ENCODE measurements around the gene GRM1.

GRM1 gene

GRCh38 chr6:146113084-146113623 is 84.3 kb downstream of the GRM1 start:
- H3K9me3 ChIP-seq (ENCODE audit: control insufficient read depth, insufficient read depth, low read depth, low read length): no peaks in the 10 kb centered on the region
- no peak overlapping the region for H3K4me3 ChIP-seq (ENCODE audit: low read depth, low read length)
- TF ChIP-seq ZNF837 (tag by site-specific recombination; IDR thresholded peaks at IDR 0.05): no peak
- TF ChIP-seq ZNF701 (tag by site-specific recombination; IDR thresholded peaks at IDR 0.05): no peak
- TF ChIP-seq ZNF785 (tag by site-specific recombination; IDR thresholded peaks at IDR 0.05): no peak
- no peak for TF ChIP-seq ZBTB49 (tag by site-specific recombination; IDR thresholded peaks at IDR 0.05; ENCODE audit: low read depth)
- TF ChIP-seq ZBTB8A (tag by site-specific recombination; IDR thresholded peaks at IDR 0.05): no peak
- no peak for TF ChIP-seq ZNF692 (tag by site-specific recombination; IDR thresholded peaks at IDR 0.05)
- TF ChIP-seq KLF1 (tag by site-specific recombination; IDR thresholded peaks at IDR 0.05): no peak
- no peak for TF ChIP-seq ZNF341 (tag by site-specific recombination; IDR thresholded peaks at IDR 0.05; ENCODE audit: low read depth)
- TF ChIP-seq OSR2 (tag by site-specific recombination; IDR thresholded peaks at IDR 0.05): no peak
- TF ChIP-seq ZBTB7A (tag by site-specific recombination; IDR thresholded peaks at IDR 0.05; ENCODE audit: low read depth): no peak
- TF ChIP-seq ZBTB1 (tag by site-specific recombination; IDR thresholded peaks at IDR 0.05): no peak
- no peak for TF ChIP-seq ZNF624 (tag by site-specific recombination; IDR thresholded peaks at IDR 0.05)
- TF ChIP-seq ZNF707 (tag by site-specific recombination; IDR thresholded peaks at IDR 0.05): no peak
- no peak for TF ChIP-seq ZNF37A (tag by site-specific recombination; IDR thresholded peaks at IDR 0.05)
- TF ChIP-seq ZNF777 (tag by site-specific recombination; IDR thresholded peaks at IDR 0.05; ENCODE audit: borderline replicate concordance): no peak
- TF ChIP-seq ZNF747 (tag by site-specific recombination; IDR thresholded peaks at IDR 0.05): no peak
- TF ChIP-seq ZNF623 (tag by site-specific recombination; IDR thresholded peaks at IDR 0.05): no peak
- no peak overlapping the region for H3K27ac ChIP-seq (ENCODE audit: extremely low read depth, low read depth, low read length)
- POLR2A ChIA-PET: no interaction called here
- no peaks in the 10 kb centered on the region for H3K4me1 ChIP-seq (ENCODE audit: control insufficient read depth, insufficient read depth, low read length)
- CTCF ChIA-PET: no interaction called here
- H3K36me3 ChIP-seq (ENCODE audit: control insufficient read depth in 2 of 2, insufficient read depth in 1 of 2, low read length in 2 of 2): no peaks in the 10 kb centered on the region

- Histone ChIP-seq H3K36me3 (ENCODE audit: control insufficient read depth in 2 of 2, insufficient read depth in 1 of 2, low read length in 2 of 2) (no peaks in the 10 kb centered on the region), H3K4me3 (ENCODE audit: low read depth, low read length) (no peak overlapping the region), H3K27ac (ENCODE audit: extremely low read depth, low read depth, low read length) (no peak overlapping the region), H3K4me1 (ENCODE audit: control insufficient read depth, insufficient read depth, low read length) (no peaks in the 10 kb centered on the region), H3K9me3 (ENCODE audit: control insufficient read depth, insufficient read depth, low read depth, low read length) (no peaks in the 10 kb centered on the region)
- ChIA-PET CTCF (no interaction called here), POLR2A (no interaction called here)
- TF ChIP-seq ZNF174 (tag by site-specific recombination; IDR thresholded peaks at IDR 0.05) (no peak), ZNF555 (tag by site-specific recombination; conservative IDR thresholded peaks at IDR 0.05) (no peak), ZNF560 (tag by site-specific recombination; IDR thresholded peaks at IDR 0.05; ENCODE audit: borderline replicate concordance) (no peak), ZFP3 (tag by site-specific recombination; IDR thresholded peaks at IDR 0.05; ENCODE audit: low read depth) (no peak), ZNF629 (tag by site-specific recombination; IDR thresholded peaks at IDR 0.05) (no peak)
Observed at GRCh38 chr6:146123616-146124015, 94.8 kb downstream of the GRM1 start.

All from HEK293 (cell line).